ENCODE data around the gene WDR82.
A peak's percentile ranks its signal among the peaks of the same experiment; 100 is the strongest.
"Not testable (repeated sequence)": the region's sequence is repeated elsewhere in the genome, so short reads cannot be mapped to it uniquely, and the experiment has no call there.

Gene WDR82

DNA sequence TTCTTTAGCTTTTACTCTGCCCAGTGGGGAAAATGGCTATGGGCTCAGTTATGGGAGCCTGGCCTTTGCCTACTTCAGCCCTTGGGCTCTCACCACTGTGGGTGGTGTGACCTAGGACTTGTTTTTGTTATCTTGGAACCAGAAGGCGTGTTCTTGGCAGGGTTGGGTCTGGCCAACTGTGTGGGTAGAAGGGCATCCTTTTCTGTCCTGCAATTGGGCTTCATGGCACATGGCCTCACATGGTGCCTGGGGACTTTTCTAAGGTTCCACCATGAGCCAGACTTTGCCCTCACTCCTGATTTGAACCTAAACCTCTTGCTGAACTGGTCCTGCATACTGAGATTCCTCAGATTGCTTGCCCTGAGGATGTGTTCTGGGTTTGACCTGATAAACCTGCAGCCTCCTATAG, 10.9 kb upstream of the WDR82 start:
- no peak for DNase-seq (ENCODE audit: low read depth)

DNA sequence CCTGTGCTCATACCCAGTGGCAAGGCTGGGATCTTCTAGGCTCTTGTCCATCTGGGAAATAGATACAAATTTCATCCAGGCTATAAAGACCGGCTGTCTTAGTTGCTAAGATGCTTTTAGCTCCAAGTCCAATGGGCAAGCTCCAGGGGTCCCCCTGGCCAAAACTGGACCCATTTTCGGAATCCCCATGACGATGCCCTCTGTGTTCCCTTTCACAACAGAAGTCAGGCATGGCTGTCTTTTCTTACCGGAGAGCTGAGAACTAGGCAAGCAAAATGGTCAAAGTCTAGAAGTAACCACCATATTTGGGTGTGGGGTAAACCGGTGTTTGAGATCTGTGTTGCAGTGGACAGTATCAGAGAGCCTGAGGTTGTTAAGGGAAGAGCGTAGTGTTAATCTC, 10.2 kb upstream of the WDR82 start:
- no peak for DNase-seq (ENCODE audit: low read depth)

DNA sequence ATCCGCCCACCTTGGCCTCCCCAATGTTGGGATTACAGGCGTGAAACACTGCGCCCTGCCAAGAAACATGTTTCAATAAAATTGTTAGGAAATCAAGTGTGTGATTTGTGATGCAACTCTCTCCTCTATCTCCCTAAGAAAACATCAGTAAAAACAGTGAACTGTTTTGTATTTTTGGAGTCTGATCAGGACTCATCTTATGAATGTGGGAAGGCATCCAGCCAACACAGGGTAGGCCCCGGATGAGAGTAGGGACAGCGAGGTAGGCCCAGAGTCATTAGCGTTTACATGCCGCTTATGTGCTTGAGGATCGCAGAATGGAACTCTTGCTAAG, 8.3 kb upstream of the WDR82 start:
- no peak for DNase-seq (ENCODE audit: low read depth)

DNA sequence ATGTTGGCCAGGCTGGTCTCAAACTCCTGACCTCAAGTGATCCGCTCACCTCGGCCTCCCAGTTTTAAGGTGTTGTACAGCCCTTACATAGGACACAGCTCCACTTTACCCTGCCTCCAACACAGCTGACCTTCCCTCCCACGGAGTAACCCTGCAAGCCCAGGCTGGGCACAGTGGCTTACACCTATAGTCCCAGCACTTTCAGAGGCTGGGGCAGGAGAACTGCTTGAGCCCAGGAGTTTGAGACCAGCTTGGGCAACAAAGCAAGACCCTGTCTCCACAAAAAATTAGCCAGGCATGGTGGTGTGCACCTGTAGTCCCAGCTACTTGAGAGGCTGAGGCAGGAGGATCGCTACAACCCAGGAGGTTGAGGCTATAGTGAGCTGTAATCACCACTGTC, 5.6 kb upstream of the WDR82 start:
- DNase-seq (ENCODE audit: low read depth) = not testable (repeated sequence)

DNA sequence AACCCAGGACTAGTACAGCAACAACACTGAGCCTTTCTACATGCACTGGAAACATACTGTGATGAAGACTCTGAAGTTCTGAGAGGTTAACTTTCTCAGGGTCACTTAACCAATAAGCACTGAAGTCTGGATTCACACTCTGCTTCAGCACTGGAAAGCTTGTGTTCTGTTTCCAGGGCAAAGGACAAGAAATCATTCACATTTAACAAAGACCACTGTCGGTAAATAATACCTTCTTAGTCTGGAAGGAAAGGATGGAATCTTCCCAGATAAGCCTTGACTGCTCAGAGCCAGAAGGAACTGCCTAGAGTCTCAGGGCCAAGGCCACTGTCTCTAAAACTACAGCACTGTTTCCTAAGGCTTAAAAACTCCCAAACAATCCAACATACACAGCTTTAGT, 4.9 kb upstream of the WDR82 start:
- no peak for DNase-seq (ENCODE audit: low read depth)

DNA sequence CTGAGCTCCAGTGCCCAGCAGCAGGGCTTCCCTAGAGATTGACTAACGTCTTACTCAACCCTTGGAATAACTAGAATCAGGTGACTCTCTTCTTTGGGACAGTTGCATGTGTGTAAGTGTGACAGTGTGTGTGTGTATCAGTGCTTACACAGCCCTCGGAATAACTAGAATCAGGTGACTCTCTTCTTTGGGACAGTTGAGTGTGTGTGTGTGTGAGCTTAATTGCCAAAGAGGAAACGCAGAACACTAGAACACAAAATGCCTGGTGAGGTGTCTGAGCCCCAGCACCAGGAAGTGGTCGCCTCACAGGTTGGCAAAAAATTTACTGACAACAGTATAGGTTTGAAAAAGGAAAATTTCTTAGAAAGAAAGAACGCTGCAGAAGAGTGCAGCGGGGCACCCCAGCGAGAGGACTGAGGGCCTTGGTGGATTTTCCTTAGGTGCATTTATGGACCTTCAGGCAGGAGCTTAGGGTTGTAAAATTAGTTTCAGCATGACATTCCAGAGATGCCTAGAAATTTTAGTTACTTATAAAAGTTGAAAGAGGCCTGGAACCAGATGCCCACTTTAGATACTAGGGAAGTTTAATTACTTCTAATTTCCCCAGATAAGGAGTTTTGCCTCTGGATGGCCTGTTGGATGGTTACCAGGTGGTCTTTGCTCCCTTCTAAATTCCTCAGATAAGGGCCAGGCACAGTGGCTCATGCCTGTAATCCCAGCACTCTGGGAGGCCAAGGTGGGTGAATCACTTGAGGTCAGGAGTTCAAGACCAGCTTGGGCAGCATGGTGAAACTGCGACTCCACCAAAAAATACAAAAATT, 3.7 kb upstream of the WDR82 start:
- DNase-seq (ENCODE audit: low read depth) = no peak

- no peak for DNase-seq (ENCODE audit: low read depth)
Measured at GRCh38 chr3:52280050-52280461, 1.6 kb upstream of the WDR82 start.

DNA sequence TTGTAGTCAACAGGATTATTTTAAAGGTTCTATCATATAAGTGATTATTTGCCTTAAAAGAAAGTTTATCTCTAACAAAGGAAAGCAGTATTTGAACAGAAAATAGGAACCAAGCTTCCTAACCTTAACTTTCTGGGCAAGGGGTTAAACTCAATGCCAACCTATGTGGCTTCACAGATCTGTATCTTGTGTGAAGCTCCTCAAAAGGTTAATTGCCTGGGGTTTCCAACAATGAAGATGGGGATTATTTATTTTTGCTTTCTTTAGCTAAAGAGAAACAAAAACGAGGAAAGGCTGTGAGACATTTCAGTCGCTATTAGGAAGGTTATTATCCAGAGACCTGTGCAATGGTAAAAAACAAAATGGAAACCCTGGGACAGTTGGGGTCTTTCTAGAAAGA, 1.1 kb upstream of the WDR82 start:
- no peak for DNase-seq (ENCODE audit: low read depth)

DNA sequence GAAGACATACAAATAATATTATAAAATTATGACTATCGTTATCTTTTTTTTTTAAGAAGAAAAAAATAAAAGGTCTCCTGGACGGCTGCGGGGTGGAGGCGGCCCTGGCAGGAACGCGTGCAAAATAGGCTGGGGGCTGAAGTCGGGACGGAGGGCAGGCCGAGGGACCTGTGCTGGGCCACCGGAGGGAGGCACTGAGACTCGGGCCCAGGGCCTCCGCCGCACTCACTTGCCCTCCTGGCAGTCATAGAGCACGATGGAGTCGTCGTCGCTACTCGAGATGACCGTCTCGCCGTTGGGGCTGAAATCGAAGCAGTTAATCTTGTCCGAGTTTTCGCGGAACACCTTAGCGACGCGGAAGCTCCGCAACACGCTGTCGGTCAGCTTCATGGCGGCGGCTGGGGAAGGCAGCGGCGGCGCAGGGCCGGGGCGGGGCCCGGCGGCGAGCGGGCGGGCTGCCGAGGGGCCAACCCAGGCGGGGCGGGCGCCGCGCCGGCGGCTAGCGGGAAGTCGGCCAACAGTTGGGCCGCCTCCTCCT, 408 bp downstream of the WDR82 start:
- no peak for DNase-seq (ENCODE audit: low read depth)

DNA sequence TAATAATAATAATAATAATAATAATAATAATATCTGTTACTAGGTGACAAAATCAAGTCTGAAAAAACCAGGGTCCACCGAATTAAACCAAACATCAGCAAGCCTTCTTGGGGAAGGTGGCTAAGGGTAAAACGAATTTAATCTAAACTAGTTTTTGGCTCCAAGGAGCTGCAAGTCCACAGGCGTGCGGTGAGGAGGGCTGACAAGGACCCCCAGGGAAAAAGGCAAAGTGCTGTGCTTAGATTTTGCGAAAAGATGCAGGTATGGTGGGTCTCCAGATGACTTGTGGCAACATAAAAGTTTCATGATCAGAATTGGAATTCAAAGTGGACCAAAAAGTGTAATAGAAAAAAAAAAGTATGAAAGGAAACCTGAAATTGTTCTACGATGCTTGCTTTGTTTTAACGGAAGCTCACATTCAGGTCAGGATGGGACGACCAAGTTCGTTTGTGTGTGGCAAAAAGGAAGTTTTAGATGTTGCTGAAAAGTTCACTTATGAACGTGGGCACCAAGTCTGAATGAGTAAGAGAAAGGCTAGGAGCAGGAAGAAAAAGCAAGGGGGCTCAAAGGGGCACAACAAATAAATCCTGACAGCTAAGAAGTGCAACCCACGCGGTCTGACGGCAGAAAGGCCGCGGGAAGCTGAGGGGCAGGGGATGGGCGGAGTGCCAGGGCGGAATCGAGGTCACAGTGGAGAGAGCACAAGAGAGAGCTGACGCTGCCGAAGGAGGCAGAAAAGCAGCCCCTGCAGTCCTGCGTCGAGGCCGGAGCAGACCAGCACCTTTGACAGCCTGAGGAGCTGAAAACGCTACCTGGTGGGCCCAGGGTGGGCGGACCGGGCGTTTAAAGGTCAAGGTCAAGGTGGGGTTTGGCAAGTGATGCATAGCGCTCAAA, 1.1 kb downstream of the WDR82 start:
- peak; percentile 80 for DNase-seq (ENCODE audit: low read depth)

GRCh38 chr3:52274781-52275180, 3.7 kb downstream of the WDR82 start:
- DNase-seq (ENCODE audit: low read depth) = not testable (repeated sequence)

DNA sequence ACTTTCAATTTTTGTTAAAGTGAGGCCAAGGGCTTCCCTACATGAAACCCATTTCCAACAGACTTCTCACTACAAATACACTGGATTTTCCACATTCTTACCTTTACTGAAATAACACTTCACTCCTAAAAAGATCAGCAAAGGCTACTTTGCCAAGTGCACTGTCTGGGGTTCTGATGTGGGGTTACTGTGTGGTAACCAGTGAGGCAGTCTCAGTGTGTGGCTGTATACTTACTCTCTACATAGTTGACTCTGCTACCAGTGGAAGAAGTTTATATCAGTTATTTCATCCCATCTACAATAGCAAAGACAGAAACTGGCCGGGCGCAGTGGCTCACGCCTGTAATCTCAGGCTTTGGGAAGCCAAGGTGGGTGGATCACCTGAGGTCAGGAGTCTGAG, 5.6 kb downstream of the WDR82 start:
- no peak for DNase-seq (ENCODE audit: low read depth)

DNA sequence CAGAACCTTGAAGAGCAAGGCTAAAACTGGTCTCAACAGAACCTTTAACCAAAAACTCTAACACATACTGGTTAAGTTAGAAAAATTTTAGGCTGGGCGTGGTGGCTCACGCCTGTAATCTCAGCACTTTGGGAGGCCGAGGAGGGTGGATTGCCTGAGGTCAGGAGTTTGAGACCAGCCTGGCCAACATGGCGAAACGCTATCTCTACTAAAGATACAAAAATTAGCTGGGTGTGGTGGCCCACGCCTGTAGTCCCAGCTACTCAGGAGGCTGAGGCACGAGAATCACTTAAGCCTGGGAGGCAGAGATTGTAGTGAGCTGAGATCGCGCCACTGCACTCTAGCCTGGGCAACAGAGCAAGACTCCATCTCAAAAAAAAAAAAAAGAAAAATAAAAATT, 6.3 kb downstream of the WDR82 start:
- not testable (repeated sequence) for DNase-seq (ENCODE audit: low read depth)

- DNase-seq (ENCODE audit: low read depth) = no peak
Measured at GRCh38 chr3:52270252-52270754, 8.1 kb downstream of the WDR82 start.

DNA sequence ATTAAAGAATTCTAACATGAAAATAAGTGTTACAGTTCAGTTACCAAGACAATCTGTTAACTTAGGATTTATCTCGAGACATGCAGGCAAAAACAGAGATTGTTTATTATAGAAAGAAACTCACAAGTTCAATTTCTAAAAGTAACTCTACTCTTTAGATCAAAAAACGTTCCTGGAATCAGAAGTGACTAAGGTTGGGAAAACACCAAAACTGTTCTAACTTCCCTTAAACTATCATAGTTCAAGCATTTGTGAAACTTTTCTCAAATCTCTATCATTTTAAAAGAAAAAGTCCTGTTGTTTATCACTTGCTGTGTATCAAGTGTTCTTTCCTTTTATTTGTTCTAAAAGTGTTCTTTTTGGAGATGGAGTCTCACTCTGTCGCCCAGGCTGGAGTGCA, 8.7 kb downstream of the WDR82 start:
- no peak for DNase-seq (ENCODE audit: low read depth)

GRCh38 chr3:52268036-52268435, 10.4 kb downstream of the WDR82 start:
- peak; percentile 36 for DNase-seq (ENCODE audit: low read depth)

- no peak for DNase-seq (ENCODE audit: low read depth)
Measured at GRCh38 chr3:52265387-52265786, 13.1 kb downstream of the WDR82 start.

- DNase-seq (ENCODE audit: low read depth) = no peak
Measured at GRCh38 chr3:52262447-52262846, 16.0 kb downstream of the WDR82 start.

DNA sequence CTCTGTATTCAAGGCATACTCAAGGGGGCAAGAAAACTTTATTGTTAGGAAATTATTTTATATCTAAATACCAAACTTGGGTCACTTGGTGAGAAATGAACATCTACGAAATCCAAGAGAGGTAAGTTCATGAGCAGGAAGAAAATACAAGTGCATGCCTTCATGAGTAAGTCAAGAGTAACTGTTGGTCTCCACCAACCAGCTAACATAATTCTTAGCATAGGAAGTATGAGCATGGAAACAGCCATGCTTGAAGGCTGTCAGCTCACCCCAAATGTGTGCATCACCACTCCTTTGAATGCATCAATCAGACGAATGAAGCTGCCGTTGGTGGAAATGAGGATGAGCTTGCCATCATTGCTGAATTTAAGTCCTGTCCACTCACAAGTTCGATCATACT, 19.0 kb downstream of the WDR82 start:
- no peak for DNase-seq (ENCODE audit: low read depth)

- DNase-seq (ENCODE audit: low read depth) = no peak
Measured at GRCh38 chr3:52259035-52259434, 19.4 kb downstream of the WDR82 start.

DNA sequence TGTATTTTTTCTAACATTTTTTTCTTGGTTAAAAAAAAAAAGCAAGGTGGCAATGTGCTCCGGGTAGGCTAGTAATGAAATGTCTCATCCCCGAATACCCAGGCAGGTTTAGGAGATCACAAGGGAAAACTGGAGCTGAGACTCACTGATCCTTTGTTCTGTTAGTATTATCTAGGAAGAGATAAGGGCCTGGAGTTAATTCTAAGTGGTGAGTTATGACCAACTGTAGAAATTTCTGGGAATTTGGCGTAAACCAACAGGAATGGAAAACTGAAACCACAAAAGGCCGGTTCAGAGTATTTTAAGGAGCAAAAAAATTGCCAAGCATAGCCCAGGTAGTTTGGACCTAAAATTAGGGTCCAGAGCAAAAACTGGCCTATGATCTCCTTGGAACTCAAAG, 20.5 kb downstream of the WDR82 start:
- no peak for DNase-seq (ENCODE audit: low read depth)

- no peak for DNase-seq (ENCODE audit: low read depth)
Measured at GRCh38 chr3:52256622-52257021, 21.8 kb downstream of the WDR82 start.

DNA sequence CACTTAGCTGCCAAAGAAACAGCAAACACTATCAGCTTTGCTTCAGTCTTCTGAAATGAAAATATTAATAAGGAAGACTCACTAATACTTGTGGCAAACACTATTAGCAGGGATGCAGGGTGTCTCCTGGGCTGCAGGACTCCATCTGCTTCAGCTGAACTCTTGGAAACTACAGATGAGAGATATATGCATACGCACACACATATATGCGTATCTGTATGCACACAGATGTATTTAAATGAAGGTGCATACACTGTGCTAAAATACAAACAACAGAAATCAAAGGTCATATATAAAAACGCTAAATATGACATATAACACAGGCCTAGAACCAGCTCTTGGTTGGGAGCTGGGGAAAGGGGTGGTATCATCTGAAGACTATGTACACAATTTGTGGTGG, 22.3 kb downstream of the WDR82 start:
- DNase-seq (ENCODE audit: low read depth) = no peak
